Hepatocyte (in vitro differentiated cells): ENCODE measurements around the gene CELF4. TPM values are rescaled to one million over a fixed set of nuclear protein-coding genes. Genes with fewer than 3 reads are reported as not detected.

Experiments used
- DNase-seq: peaks from one replicate; pipeline ENCODE4 v3.0.0-alpha.2; 2016; ENCODE audit warnings: low spot score
- H2AFZ ChIP-seq: fragments of 200-600 bp; sonication (generic); 2 replicates; pipeline ENCODE4 v1.6.0; 2016; ENCODE audit warnings: antibody characterized with exemption, mild to moderate bottlenecking
- H3K27ac ChIP-seq: fragments of 200-600 bp; sonication (generic); 2 replicates; pipeline ENCODE4 v1.5.1; 2016; ENCODE audit warnings: mild to moderate bottlenecking
- H3K27me3 ChIP-seq: fragments of 200-600 bp; sonication (generic); 2 replicates; pipeline ENCODE4 v1.6.1; 2016
- H3K36me3 ChIP-seq: fragments of 200-600 bp; sonication (generic); replicated peaks from 2 replicates; pipeline ENCODE4 v1.5.1; 2016; ENCODE audit warnings: low read depth; ENCODE audit not compliant: insufficient read depth
- H3K4me1 ChIP-seq: fragments of 200-600 bp; sonication (generic); 2 replicates; pipeline ENCODE4 v1.5.1; 2016; ENCODE audit warnings: mild to moderate bottlenecking, moderate library complexity; ENCODE audit not compliant: insufficient read depth
- H3K4me2 ChIP-seq: fragments of 200-600 bp; sonication (generic); 2 replicates; pipeline ENCODE4 v1.6.0; 2016
- H3K4me3 ChIP-seq: fragments of 200-600 bp; sonication (generic); 2 replicates; pipeline ENCODE4 v1.5.1; 2016; ENCODE audit warnings: mild to moderate bottlenecking
- H3K79me2 ChIP-seq: fragments of 200-600 bp; sonication (generic); 2 replicates; pipeline ENCODE4 v1.6.0; 2017; ENCODE audit warnings: mild to moderate bottlenecking
- H3K9me2 ChIP-seq: fragments of 200-600 bp; sonication (generic); replicated peaks from 2 replicates; pipeline ENCODE4 v1.6.0; 2017; ENCODE audit warnings: mild to moderate bottlenecking; ENCODE audit not compliant: insufficient read depth
- H3K9me3 ChIP-seq: fragments of 200-600 bp; sonication (generic); 2 replicates; pipeline ENCODE4 v1.5.1; 2016; ENCODE audit warnings: low read depth, mild to moderate bottlenecking
- H4K20me1 ChIP-seq: fragments of 200-600 bp; sonication (generic); 2 replicates; pipeline ENCODE4 v1.6.0; 2016; ENCODE audit warnings: mild to moderate bottlenecking; ENCODE audit not compliant: insufficient read depth, poor library complexity, severe bottlenecking
- CTCF ChIP-seq: fragments of 200-600 bp; sonication (generic); IDR thresholded peaks from 2 replicates; pipeline ENCODE4 v1.5.1; 2016; ENCODE audit warnings: antibody characterized with exemption, mild to moderate bottlenecking; ENCODE audit not compliant: poor library complexity
- EZH2 ChIP-seq: fragments of 200-600 bp; sonication (generic); IDR thresholded peaks from 2 replicates; pipeline ENCODE4 v1.6.1; 2016; ENCODE audit warnings: antibody characterized with exemption, mild to moderate bottlenecking, borderline replicate concordance
- EZH2phosphoT487 ChIP-seq: fragments of 200-600 bp; sonication (generic); IDR thresholded peaks from one replicate; pipeline ENCODE4 v1.6.1; 2018; ENCODE audit warnings: antibody characterized with exemption, mild to moderate bottlenecking, low read depth, moderate library complexity; ENCODE audit not compliant: unreplicated experiment, severe bottlenecking
- WGBS: methylation state at CpG from one replicate; pipeline ENCODE4 v1.1.6; 2016; ENCODE audit warnings: low lambda C conversion rate; ENCODE audit errors: missing lambda C conversion rate; 5-methylcytosine and 5-hydroxymethylcytosine counted together
- polyA plus RNA-seq: library from polyadenylated mRNA; unstranded; fragments of >200 nt; fragmentation: Nextera tagmentation; extraction: Ambion mirVana; gene quantifications from 2 replicates; pipeline ENCODE4 v1.2.1, GENCODE V29; 2016
- total RNA-seq: library from RNA; depleted of rRNA; stranded (reverse); fragments of >200 nt; gene quantifications from 2 replicates; pipeline ENCODE4 v1.2.3, GENCODE V29; 2014

Gene CELF4
- total and polyA plus RNA-seq, 2 experiments from 2014 or later = 1.3 to 2.9 TPM

- H3K4me2 ChIP-seq = no peak overlapping the region
- no peaks in the 10 kb centered on the region for H4K20me1 ChIP-seq
- H3K36me3 ChIP-seq = no peaks in the 10 kb centered on the region
- WGBS = 33% methylated on average over 1 of the region's 1 CpG
- H3K4me1 ChIP-seq = no peaks in the 10 kb centered on the region
- no peaks in the 10 kb centered on the region for H3K79me2 ChIP-seq
- no peaks in the 10 kb centered on the region for H3K27me3 ChIP-seq
- no peak for DNase-seq
- H3K4me3 ChIP-seq = no peak overlapping the region
- H3K9me3 ChIP-seq = no peaks in the 10 kb centered on the region
- no peak overlapping the region for H2AFZ ChIP-seq
- H3K9me2 ChIP-seq = no peaks in the 10 kb centered on the region
- TF ChIP-seq CTCF = no peak
- no peak for TF ChIP-seq EZH2
- no peak for TF ChIP-seq EZH2phosphoT487
- H3K27ac ChIP-seq = no peak overlapping the region
Measured at GRCh38 chr18:37309059-37309458, 256.5 kb downstream of the CELF4 start.

GRCh38 chr18:37307181-37307580, 258.4 kb downstream of the CELF4 start:
- TF ChIP-seq EZH2phosphoT487 = no peak
- TF ChIP-seq CTCF = no peak
- no peak for TF ChIP-seq EZH2
- Histone ChIP-seq H2AFZ (no peak overlapping the region), H3K27me3 (no peaks in the 10 kb centered on the region), H3K9me3 (no peaks in the 10 kb centered on the region), H3K4me1 (no peaks in the 10 kb centered on the region), H3K79me2 (no peaks in the 10 kb centered on the region), H3K4me3 (no peak overlapping the region), H4K20me1 (no peaks in the 10 kb centered on the region), H3K9me2 (no peaks in the 10 kb centered on the region), H3K4me2 (no peak overlapping the region), H3K27ac (no peak overlapping the region), H3K36me3 (no peaks in the 10 kb centered on the region)
- no peak for DNase-seq
- WGBS = 91% methylated on average over 8 of the region's 8 CpGs

DNA sequence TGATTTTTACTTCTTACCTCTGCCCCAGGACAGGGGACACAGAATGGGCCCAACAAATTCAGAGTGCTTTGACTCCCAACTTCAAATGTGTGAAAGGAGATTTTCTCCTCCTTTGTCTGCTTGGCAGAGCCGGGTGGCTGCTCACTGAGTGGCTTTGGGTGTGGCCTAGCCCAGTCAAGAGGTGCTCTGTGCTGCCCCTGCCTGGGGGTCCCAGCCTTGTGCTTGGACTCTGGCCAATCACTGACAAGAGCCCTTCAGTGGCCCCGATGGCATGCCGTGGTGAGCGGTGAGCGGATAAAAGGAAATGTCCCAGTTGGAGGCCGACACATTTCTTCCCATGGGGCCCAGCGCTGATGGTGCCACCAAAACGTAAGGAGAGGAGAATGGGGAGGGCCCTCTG, 259.2 kb downstream of the CELF4 start:
- WGBS = 89% methylated on average over 8 of the region's 8 CpGs
- Histone ChIP-seq H3K4me2 (no peak overlapping the region), H4K20me1 (no peaks in the 10 kb centered on the region), H3K4me3 (no peak overlapping the region), H3K9me3 (no peaks in the 10 kb centered on the region), H3K79me2 (no peaks in the 10 kb centered on the region), H3K27me3 (no peaks in the 10 kb centered on the region), H2AFZ (no peak overlapping the region), H3K36me3 (no peaks in the 10 kb centered on the region), H3K27ac (no peak overlapping the region), H3K9me2 (no peaks in the 10 kb centered on the region), H3K4me1 (no peaks in the 10 kb centered on the region)
- no peak for DNase-seq
- TF ChIP-seq CTCF (no peak), EZH2phosphoT487 (no peak), EZH2 (no peak)

DNA sequence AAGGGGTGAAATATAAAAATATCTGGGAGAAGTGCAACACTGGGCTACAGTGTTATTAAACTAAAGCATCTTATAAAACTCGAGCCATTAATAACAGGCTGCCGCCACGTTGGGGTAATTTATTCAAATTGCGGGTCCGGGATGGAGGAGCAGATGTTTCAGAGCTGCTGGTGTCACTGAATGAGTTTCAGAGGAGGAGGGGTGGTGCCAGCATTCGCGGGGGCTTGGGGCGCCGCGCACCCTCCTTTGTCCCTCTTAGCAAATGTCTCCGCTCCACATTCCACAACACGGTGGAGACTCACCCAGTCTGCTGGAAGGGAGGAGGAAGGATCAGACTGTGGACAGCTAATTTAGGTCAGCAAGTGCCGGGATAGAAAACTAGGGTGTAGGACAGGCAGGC, 260.5 kb downstream of the CELF4 start:
- Histone ChIP-seq H3K36me3 (no peaks in the 10 kb centered on the region), H3K4me2 (no peak overlapping the region), H3K79me2 (no peaks in the 10 kb centered on the region), H3K4me1 (peaks cover 2% of the 10 kb centered on the region), H3K9me2 (no peaks in the 10 kb centered on the region), H3K27me3 (no peaks in the 10 kb centered on the region), H3K27ac (no peak overlapping the region), H3K9me3 (no peaks in the 10 kb centered on the region), H3K4me3 (no peak overlapping the region), H4K20me1 (no peaks in the 10 kb centered on the region), H2AFZ (no peak overlapping the region)
- WGBS = 84% methylated on average over 13 of the region's 13 CpGs
- TF ChIP-seq EZH2phosphoT487 (no peak), CTCF (no peak), EZH2 (no peak)
- no peak for DNase-seq
